ENCODE data around the gene TMEM183A. TPM values are rescaled to one million over a fixed set of nuclear protein-coding genes. Genes with fewer than 3 reads are reported as not detected.
A peak's percentile ranks its signal among the peaks of the same experiment; 100 is the strongest.

Gene TMEM183A, protein sequence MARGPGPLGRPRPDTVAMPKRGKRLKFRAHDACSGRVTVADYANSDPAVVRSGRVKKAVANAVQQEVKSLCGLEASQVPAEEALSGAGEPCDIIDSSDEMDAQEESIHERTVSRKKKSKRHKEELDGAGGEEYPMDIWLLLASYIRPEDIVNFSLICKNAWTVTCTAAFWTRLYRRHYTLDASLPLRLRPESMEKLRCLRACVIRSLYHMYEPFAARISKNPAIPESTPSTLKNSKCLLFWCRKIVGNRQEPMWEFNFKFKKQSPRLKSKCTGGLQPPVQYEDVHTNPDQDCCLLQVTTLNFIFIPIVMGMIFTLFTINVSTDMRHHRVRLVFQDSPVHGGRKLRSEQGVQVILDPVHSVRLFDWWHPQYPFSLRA
- 10 to 100 TPM; 55.5 to 63.9 TPM for total RNA-seq
- polyA plus RNA-seq = 10 to 100 TPM; 29.4 to 47.9 TPM
- long read RNA-seq, donor 1, transcript TMEM183A-201 (8 exons, 3,019 nt) = major isoform, 15 of 29 reads
- long read RNA-seq, donor 1, partial matches to known transcripts = 11 of 29 reads
- long read RNA-seq, donor 1, other reads (novel, unspliced or antisense) = 0 of 29 reads
- long read RNA-seq, donor 2, partial matches to known transcripts = 13 of 22 reads
- long read RNA-seq, donor 2, other reads (novel, unspliced or antisense) = 5 of 22 reads
- long read RNA-seq, donor 3, partial matches to known transcripts = 5 of 10 reads
- long read RNA-seq, donor 3, other reads (novel, unspliced or antisense) = 0 of 10 reads
- long read RNA-seq, donor 4, partial matches to known transcripts = 14 of 15 reads
- long read RNA-seq, donor 4, other reads (novel, unspliced or antisense) = 0 of 15 reads
- long read RNA-seq, donor 5, transcript TMEM183A-201 (8 exons, 3,019 nt) = major isoform, 17 of 50 reads
- long read RNA-seq, donor 5, partial matches to known transcripts = 27 of 50 reads
- long read RNA-seq, donor 5, other reads (novel, unspliced or antisense) = 5 of 50 reads

DNA sequence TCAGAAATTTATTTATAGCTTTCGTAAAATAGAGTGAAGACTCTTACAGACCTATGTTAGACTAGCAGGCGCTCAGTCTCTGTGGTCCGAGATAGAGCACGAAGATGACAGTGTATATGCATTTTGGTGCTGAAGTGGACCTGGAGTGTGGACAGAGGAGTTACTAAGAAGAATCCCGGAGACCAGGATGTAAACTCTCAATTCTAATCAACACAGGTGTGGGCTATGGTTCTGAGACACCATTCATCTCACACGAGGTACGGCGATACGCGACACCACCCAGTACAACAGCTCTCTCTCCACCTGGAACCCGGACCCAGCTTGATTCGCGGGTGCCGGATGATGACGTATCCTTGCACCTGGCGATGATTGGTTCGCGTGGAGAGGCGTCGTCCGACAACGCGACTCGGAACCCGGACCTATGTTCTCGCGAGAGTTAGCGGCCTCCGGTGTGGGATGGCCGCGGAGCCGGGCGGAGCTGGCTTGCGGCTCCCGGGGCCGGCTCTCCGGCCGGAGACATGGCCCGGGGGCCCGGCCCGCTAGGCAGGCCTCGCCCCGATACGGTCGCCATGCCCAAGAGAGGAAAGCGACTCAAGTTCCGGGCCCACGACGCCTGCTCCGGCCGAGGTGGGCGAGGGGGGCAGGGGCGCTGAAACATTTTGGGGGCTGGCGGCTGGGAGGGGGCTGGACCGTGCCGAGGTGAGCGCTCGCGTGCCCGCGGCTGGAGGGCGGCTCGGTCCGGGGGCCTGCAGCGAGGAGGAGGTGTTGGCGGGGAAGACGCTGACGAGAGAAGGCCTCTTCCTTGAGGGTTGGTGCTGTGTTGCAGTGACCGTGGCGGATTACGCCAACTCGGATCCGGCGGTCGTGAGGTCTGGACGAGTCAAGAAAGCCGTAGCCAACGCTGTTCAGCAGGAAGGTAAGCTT, at the start of gene TMEM183A:
TSS of gene TMEM183A (plus strand) at position 427 of the 924 bp plus-strand sequence. CDS start at position 519, 92 bp downstream.
- Histone ChIP-seq H3K27me3 (ENCODE audit: control insufficient read depth in 3 of 3, insufficient read depth in 3 of 3, low read length in 2 of 3) (no peaks in the 10 kb centered on the region), H3K36me3 (ENCODE audit: control insufficient read depth in 4 of 4, insufficient read depth in 4 of 4, low read length in 4 of 4) (peaks cover 4 to 22% (median 12%) of the 10 kb centered on the region in 4 donors), H3K27ac (ENCODE audit: low read depth in 1 of 2, low read length in 1 of 2) (peak within 1 kb of the TSS; percentile 90 to 94), H3K9ac (ENCODE audit: insufficient read depth in 1 of 2, low read length in 2 of 2) (peak within 1 kb of the TSS; percentile 83 to 93), H3K4me3 (peak within 1 kb of the TSS; percentile 90), H3K9me3 (ENCODE audit: control insufficient read depth in 4 of 4, insufficient read depth in 3 of 4, low read length in 3 of 4) (no peaks in the 10 kb centered on the region), H3K4me1 (ENCODE audit: control insufficient read depth in 5 of 5, insufficient read depth in 5 of 5, low read length in 5 of 5) (peaks cover 0 to 9% (median 2%) of the 10 kb centered on the region in 5 donors)
- 0% methylated on average over 70 to 78 of the region's 78 CpGs for WGBS, 2 donors
- peak; percentile 99 for ATAC-seq (ENCODE audit: insufficient read depth, low FRiP score)
- peak; percentile 97 to 99 (median 98) for DNase-seq
- TF ChIP-seq, protein P1, sequence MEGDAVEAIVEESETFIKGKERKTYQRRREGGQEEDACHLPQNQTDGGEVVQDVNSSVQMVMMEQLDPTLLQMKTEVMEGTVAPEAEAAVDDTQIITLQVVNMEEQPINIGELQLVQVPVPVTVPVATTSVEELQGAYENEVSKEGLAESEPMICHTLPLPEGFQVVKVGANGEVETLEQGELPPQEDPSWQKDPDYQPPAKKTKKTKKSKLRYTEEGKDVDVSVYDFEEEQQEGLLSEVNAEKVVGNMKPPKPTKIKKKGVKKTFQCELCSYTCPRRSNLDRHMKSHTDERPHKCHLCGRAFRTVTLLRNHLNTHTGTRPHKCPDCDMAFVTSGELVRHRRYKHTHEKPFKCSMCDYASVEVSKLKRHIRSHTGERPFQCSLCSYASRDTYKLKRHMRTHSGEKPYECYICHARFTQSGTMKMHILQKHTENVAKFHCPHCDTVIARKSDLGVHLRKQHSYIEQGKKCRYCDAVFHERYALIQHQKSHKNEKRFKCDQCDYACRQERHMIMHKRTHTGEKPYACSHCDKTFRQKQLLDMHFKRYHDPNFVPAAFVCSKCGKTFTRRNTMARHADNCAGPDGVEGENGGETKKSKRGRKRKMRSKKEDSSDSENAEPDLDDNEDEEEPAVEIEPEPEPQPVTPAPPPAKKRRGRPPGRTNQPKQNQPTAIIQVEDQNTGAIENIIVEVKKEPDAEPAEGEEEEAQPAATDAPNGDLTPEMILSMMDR (IDR thresholded peaks at IDR 0.05; ENCODE audit: control extremely low read depth, extremely low read depth) = no peak

DNA sequence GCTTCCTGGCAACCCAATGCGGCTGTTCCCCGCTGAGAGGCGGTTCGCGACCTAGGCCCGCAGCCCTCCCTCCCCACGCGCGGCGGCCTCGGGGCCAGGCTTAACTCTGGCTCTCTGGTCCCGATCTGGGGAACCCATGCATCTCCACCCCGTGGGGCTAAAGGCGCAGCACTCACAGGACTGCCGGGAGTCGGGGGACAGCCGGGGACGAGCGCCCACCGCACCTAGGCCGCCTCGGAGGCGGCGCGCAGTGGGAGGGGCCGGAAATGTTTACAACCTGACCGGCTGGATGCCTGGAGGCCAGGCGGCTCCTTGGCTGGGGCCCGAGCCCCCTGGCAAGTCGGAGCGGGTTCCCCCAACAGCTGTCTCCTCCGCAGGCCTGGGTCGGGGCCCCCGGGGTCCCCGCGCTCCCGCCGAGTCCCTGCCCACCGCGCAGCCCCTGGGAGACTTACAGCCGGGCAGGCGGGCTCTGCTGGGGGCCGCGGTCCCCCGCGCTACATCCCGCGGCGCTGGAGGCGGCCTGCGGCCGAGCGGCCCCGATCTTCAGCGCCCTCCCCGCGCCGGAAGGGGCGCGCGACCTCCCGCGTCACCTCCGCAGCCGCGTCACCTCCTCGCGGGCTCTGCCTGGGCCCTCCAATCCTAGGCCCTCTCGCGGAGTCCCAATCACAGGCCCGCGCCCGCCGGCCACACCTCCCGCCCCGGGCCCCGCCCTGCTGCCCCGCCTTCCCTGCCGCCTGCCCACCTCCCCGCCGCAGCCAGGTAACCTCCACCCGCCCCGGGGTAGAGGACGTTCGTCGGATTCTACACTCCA, 49.2 kb upstream of the TMEM183A start, which contains the start of gene ADIPOR1:
TSS of gene ADIPOR1 (minus strand) at position 580 of the 811 bp plus-strand sequence. CDS start 7,242 bp downstream, outside the sequence.
- peak within 1 kb of the TSS; percentile 82 for H3K4me3 ChIP-seq
- H3K4me1 ChIP-seq (ENCODE audit: control insufficient read depth in 5 of 5, insufficient read depth in 5 of 5, low read length in 5 of 5) = peaks cover 0 to 36% (median 6%) of the 10 kb centered on the region in 5 donors
- ATAC-seq (ENCODE audit: insufficient read depth, low FRiP score) (peak; percentile 99), DNase-seq (peak; percentile 90 to 94 (median 92))
- H3K27ac ChIP-seq (ENCODE audit: low read depth in 1 of 2, low read length in 1 of 2) = peak within 1 kb of the TSS; percentile 98 to 100
- no peaks in the 10 kb centered on the region for H3K27me3 ChIP-seq (ENCODE audit: control insufficient read depth in 3 of 3, insufficient read depth in 3 of 3, low read length in 2 of 3)
- H3K9ac ChIP-seq (ENCODE audit: insufficient read depth in 1 of 2, low read length in 2 of 2) = peak within 1 kb of the TSS; percentile 77 to 91
- TF ChIP-seq, protein P1 (IDR thresholded peaks at IDR 0.05; ENCODE audit: control extremely low read depth, extremely low read depth) = no peak
- no peaks in the 10 kb centered on the region for H3K9me3 ChIP-seq (ENCODE audit: control insufficient read depth in 4 of 4, insufficient read depth in 3 of 4, low read length in 3 of 4)
- H3K36me3 ChIP-seq (ENCODE audit: control insufficient read depth in 4 of 4, insufficient read depth in 4 of 4, low read length in 4 of 4) = peaks cover 0 to 11% (median 9%) of the 10 kb centered on the region in 4 donors
- 0% methylated on average over 64 to 86 of the region's 86 CpGs for WGBS, 2 donors
